AG04449 (cell line): ENCODE results near the gene ZNF865.

Experiments used
- CTCF ChIA-PET: fragments of 350-600 bp; formaldehyde crosslinking; extraction: SDS; loops from one replicate; lab custom pipeline; 2021; ENCODE audit warnings: antibody characterized with exemption; lab: Yijun Ruan, JAX
- POLR2A ChIA-PET: fragments of 400-600, 350-600 bp; formaldehyde crosslinking; extraction: SDS; loops from one replicate; lab custom pipeline; 2020; ENCODE audit warnings: antibody characterized with exemption, inconsistent platforms; lab: Yijun Ruan, JAX
- DNase-seq: peaks from one replicate; pipeline ENCODE4 v3.0.0-alpha.2; 2010; ENCODE audit warnings: low read depth, low spot score
- H3K4me3 ChIP-seq: 2 replicates; pipeline ENCODE4 v1.5.1; 2011; ENCODE audit warnings: low read depth, mild to moderate bottlenecking, control low read depth, low read length
- TF ChIP-seq, protein P1 (sequence below): IDR thresholded peaks from one replicate; pipeline ENCODE4 v1.5.1; 2011; ENCODE audit warnings: mild to moderate bottlenecking, moderate library complexity, low read length, control low read depth, inconsistent platforms; ENCODE audit not compliant: insufficient read depth; ENCODE audit errors: missing control alignments

ZNF865 gene

DNA sequence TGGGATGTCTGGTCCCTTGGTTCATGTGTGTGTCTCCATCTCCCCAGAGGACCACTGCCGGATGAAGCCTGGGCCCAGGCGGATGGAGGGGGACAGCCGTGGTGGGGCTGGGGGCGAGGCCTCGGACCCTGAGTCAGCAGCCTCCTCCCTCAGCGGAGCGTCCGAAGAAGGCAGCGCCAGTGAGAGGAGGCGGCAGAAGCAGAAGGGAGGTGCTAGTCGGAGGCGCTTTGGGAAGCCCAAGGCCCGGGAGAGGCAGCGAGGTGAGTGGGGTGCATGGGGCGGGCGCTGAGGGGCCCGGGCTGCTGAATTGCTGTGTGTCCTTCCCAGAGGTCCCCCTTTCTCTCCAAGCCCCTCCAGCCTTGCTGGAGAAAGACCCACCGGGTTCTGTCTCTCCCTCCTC is 45.8 kb downstream of the ZNF865 start:
- no peak for DNase-seq
- no peak overlapping the region for H3K4me3 ChIP-seq
- ChIA-PET CTCF (no interaction called here), POLR2A (no interaction called here)
- TF ChIP-seq, protein P1, sequence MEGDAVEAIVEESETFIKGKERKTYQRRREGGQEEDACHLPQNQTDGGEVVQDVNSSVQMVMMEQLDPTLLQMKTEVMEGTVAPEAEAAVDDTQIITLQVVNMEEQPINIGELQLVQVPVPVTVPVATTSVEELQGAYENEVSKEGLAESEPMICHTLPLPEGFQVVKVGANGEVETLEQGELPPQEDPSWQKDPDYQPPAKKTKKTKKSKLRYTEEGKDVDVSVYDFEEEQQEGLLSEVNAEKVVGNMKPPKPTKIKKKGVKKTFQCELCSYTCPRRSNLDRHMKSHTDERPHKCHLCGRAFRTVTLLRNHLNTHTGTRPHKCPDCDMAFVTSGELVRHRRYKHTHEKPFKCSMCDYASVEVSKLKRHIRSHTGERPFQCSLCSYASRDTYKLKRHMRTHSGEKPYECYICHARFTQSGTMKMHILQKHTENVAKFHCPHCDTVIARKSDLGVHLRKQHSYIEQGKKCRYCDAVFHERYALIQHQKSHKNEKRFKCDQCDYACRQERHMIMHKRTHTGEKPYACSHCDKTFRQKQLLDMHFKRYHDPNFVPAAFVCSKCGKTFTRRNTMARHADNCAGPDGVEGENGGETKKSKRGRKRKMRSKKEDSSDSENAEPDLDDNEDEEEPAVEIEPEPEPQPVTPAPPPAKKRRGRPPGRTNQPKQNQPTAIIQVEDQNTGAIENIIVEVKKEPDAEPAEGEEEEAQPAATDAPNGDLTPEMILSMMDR, result no peak

DNA sequence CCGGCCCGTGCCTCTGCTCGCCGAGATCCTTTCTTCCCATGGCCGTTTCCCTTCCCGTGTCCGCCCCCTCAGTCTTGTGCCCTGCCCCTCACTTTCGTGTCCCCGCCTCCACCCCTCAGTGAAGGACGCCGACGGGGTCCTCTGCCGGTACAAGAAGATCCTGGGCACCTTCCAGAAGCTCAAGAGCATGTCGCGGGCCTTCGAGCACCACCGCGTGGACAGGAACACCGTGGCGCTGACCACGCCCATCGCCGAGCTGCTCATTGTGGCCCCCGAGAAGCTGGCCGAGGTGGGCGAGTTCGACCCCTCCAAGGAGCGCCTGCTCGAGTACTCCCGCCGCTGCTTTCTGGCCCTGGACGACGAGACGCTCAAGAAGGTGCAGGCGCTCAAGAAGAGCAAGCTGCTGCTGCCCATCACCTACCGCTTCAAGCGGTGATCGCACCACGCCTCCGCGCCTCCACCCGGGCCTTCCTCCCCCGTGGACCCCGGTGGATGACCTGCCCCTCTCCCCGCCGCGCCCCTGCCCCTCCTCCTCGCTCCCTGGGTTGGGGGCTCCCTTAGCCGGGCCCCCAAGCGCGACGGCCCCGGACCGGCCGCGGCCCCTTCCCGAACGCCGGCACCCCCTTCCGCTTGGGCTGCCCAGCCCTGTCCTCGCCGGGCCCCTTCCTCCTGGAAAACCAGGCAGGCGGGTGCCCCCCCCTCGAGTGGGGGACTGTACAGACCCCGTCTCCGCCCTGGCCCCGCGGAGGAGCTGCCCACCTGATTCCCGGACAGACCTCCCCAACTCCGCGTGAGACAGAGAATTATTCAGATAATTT is 47.1 kb downstream of the ZNF865 start:
- DNase-seq, result no peak
- TF ChIP-seq, protein P1, result no peak
- ChIA-PET POLR2A (no interaction called here), CTCF (interaction anchor here (0.6 to 3.3 kb wide), 13 partner anchors 8 to 512 kb away, joined by 3 to 31 read pairs (median 4); partner anchors contain the start of gene ZNF581)
- no peak overlapping the region for H3K4me3 ChIP-seq

DNA sequence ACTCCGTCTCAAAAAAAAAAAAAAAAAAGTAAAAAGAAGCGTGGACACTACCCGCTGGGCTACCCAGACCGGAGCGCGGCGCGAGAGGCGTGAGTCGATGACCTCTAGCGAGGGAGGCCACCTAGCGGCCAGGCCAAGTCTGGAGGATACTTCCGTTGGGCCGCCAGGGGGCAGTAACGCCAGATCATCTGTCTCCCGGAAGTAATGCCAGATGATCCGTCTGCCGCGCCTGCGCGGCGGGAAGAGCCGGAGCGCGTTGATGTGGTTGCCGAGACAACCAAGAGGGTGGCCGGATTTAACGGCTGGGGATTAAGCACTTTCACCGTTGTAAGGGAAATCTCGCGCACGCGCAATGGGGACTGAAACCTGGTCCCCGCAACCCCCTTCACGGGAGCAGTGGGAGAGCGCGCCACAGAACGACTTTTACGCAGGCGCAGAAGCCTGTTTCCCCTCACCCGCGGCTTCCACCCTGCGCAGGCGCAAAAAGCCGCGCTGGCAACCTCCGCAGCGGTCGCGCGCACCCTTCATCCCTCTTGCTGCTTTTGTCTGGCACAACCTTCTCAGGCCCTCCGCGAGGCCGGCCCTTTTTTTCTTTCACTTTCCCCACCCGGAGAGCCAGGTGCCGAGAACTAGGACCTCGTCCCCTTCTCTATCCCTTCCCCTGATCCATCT is 48.3 kb downstream of the ZNF865 start:
- H3K4me3 ChIP-seq, result peak overlapping the region; percentile 68
- TF ChIP-seq, protein P1, result peak; percentile 100
- CTCF ChIA-PET, result interaction anchor here (0.6 to 3.3 kb wide), 22 partner anchors 8 to 187 kb away, joined by 3 to 31 read pairs (median 4); partner anchors contain the start of gene ZNF581
- POLR2A ChIA-PET, result interaction anchor here (0.7 to 1.5 kb wide), 5 partner anchors 11 to 167 kb away, joined by 3 to 11 read pairs (median 5); partner anchors contain the start of genes ZNF581 and ZNF784
- peak; percentile 96 for DNase-seq

DNA sequence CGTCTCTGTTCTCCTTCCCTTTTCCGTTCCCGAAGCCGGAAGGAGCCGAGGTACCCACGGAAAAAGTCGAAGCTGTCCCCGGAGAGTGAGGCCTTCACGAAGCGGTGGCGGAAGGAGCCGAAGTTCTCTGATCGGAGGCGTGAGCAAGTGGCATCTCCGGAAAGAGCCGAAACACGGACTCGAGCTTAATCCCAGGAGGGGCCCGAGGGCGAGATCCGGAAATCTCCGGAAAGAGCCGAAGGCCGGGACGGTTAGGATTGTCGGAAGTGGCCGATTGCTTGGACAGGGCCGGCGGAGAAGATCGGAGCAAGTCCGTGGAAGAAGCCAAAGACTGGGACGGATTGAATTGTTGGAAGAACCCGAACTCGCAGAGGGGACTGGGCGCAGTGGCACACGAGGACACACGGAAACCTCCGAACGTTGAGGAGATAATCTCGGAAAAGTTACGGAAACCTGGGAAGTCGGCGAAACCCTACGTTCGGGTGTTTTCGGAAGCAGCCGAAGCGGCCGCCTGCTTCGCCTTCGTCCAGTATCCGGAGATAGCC is 48.9 kb downstream of the ZNF865 start:
- peak; percentile 93 for DNase-seq
- peak overlapping the region; percentile 68 for H3K4me3 ChIP-seq
- POLR2A ChIA-PET, result interaction anchor here (0.7 to 1.5 kb wide), 5 partner anchors 11 to 167 kb away, joined by 3 to 11 read pairs (median 5); partner anchors contain the start of genes ZNF581 and ZNF784
- TF ChIP-seq, protein P1, result no peak
- CTCF ChIA-PET, result interaction anchor here (0.6 to 3.3 kb wide), 12 partner anchors 9 to 150 kb away, joined by 3 to 31 read pairs (median 4); no protein-coding TSS in a partner anchor

DNA sequence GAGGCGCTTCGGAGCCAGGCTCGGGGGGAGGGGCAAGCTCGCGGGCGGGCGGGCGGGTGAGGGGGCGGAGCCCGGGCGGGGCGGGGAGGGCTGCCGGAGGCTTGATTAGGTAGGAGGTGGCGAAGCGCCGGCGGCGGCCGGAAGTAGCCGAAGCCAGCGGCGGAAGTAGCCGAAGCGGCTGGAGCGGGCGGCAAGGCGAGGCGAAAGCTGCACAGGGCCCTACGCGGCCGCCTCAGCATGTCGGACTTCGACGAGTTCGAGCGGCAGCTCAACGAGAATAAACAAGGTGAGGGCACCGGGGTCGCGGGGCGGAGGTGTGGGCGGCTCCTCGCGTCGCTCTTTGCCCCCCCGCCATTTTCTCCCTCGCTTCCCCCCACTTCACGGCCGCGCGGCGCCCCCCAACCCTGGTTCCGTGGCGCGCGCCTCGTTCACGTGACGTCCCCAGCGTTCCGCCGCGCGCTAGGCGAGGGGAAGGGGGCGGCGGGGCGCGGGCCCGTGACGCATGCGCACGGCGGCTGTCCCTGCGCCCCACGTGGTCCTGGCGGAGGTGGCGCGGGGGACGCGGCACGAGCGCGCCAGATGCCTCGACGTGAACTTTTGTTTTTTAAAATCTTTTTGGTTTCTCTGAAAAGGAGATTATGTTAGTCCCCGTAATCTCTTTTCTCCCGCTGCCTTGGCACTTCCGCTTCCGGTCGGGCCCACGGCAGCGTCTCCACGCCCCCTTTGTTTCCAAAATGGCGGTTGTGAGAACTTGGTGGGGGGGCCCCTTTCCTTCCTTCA is 49.6 kb downstream of the ZNF865 start, which contains the start of gene U2AF2:
U2AF2 (plus strand) TSS at position 168 of the 780 bp plus-strand sequence; CDS start at position 238, 70 bp downstream.
- ChIA-PET POLR2A (interaction anchor here (0.7 to 1.5 kb wide), 5 partner anchors 12 to 168 kb away, joined by 3 to 11 read pairs (median 5); partner anchors contain the start of genes ZNF581 and ZNF784), CTCF (interaction anchor here (0.6 to 3.3 kb wide), 12 partner anchors 9 to 151 kb away, joined by 3 to 31 read pairs (median 4); no protein-coding TSS in a partner anchor)
- TF ChIP-seq, protein P1, result no peak
- peak within 1 kb of the TSS; percentile 91 for H3K4me3 ChIP-seq
- no peak for DNase-seq
